ENCODE measurements around the gene FBXO2.

Gene FBXO2

GRCh38 chr1:11654137-11654938 is at the start of gene FBXO2, which contains the start of gene FBXO44:
Gene FBXO2 (minus strand): TSS chr1:11654429. CDS start chr1:11654340, 89 bp downstream.
Gene FBXO44 (plus strand): TSS chr1:11654877. CDS start chr1:11655836, 959 bp downstream.
- DNase-seq (ENCODE audit: low spot score): peak; percentile 73
- ChIA-PET POLR2A (ENCODE audit: low non-redundant PET) (interaction anchor here (0.6 kb wide), 1 partner anchor 153 kb away, joined by 3 read pairs; no protein-coding TSS in a partner anchor), CTCF (interaction anchor here (0.6 to 2.5 kb wide), 5 partner anchors 8 to 189 kb away, joined by 3 to 13 read pairs (median 4); partner anchors contain the start of gene FBXO6)
- peak within 1 kb of the TSS; percentile 97 for H3K27ac ChIP-seq
- no peak for TF ChIP-seq CTCF (conservative IDR thresholded peaks at IDR 0.05; ENCODE audit: low read depth)

- no peak overlapping the region for H3K27ac ChIP-seq
- POLR2A ChIA-PET (ENCODE audit: low non-redundant PET): no interaction called here
- CTCF ChIA-PET: no interaction called here
- no peak for DNase-seq (ENCODE audit: low spot score)
- TF ChIP-seq CTCF (conservative IDR thresholded peaks at IDR 0.05; ENCODE audit: low read depth): no peak
These were observed 49.3 kb upstream of the FBXO2 start for GRCh38 chr1:11703357-11704193.

- TF ChIP-seq CTCF (conservative IDR thresholded peaks at IDR 0.05; ENCODE audit: low read depth): no peak
- H3K27ac ChIP-seq: no peak overlapping the region
- ChIA-PET POLR2A (ENCODE audit: low non-redundant PET) (interaction anchor here (0.6 kb wide), 1 partner anchor 53 kb away, joined by 7 read pairs; no protein-coding TSS in a partner anchor), CTCF (interaction anchor here (0.7 kb wide), 1 partner anchor 17 kb away, joined by 3 read pairs; no protein-coding TSS in a partner anchor)
- DNase-seq (ENCODE audit: low spot score): no peak
These were observed 48.0 kb upstream of the FBXO2 start for GRCh38 chr1:11701981-11702803.

- ChIA-PET CTCF (interaction anchor here (0.6 to 0.7 kb wide), 2 partner anchors 18 to 142 kb away, joined by 3 to 4 read pairs; no protein-coding TSS in a partner anchor), POLR2A (ENCODE audit: low non-redundant PET) (interaction anchor here (0.6 kb wide), 1 partner anchor 52 kb away, joined by 7 read pairs; no protein-coding TSS in a partner anchor)
- TF ChIP-seq CTCF (conservative IDR thresholded peaks at IDR 0.05; ENCODE audit: low read depth): no peak
- no peak for DNase-seq (ENCODE audit: low spot score)
- no peak overlapping the region for H3K27ac ChIP-seq
These were observed 47.3 kb upstream of the FBXO2 start for GRCh38 chr1:11701551-11701961.

GRCh38 chr1:11700601-11701467 is 46.6 kb upstream of the FBXO2 start:
- TF ChIP-seq CTCF (conservative IDR thresholded peaks at IDR 0.05; ENCODE audit: low read depth): no peak
- DNase-seq (ENCODE audit: low spot score): no peak
- CTCF ChIA-PET: interaction anchor here (0.6 to 0.8 kb wide), 3 partner anchors 9 to 141 kb away, joined by 3 to 4 read pairs (median 3); partner anchors contain the start of gene DRAXIN
- POLR2A ChIA-PET (ENCODE audit: low non-redundant PET): no interaction called here
- no peak overlapping the region for H3K27ac ChIP-seq

Measured in RWPE1 (cell line).